ENCODE results near the gene COL9A3.

COL9A3 gene

GRCh38 chr20:62778601-62779416, 38.0 kb upstream of the COL9A3 start:
- Histone ChIP-seq H4K8ac (ENCODE audit: low read depth, low read length) (peak overlapping the region; percentile 82), H3K4me1 (ENCODE audit: control insufficient read depth in 2 of 2, insufficient read depth in 1 of 2, low read depth in 1 of 2, low read length in 2 of 2) (peaks cover 8 to 12% of the 10 kb centered on the region in 2 donors), H3K36me3 (replicated peaks in 1 of 2; ENCODE audit: control insufficient read depth in 2 of 2, insufficient read depth in 2 of 2, low read length in 2 of 2) (no peaks in the 10 kb centered on the region), H3K9ac (ENCODE audit: low read depth, low read length, poor library complexity) (no peak overlapping the region), H3K23ac (ENCODE audit: low read depth, low read length, poor library complexity) (peak overlapping the region; percentile 80), H3K18ac (ENCODE audit: low read length) (peak overlapping the region; percentile 76), H2BK12ac (ENCODE audit: low read length) (peak overlapping the region; percentile 77), H2AK5ac (ENCODE audit: low read depth, low read length) (peak overlapping the region; percentile 91), H3K4ac (ENCODE audit: low read length) (peak overlapping the region; percentile 23), H3K27me3 (ENCODE audit: control insufficient read depth in 3 of 3, insufficient read depth in 3 of 3, low read depth in 1 of 3, low read length in 3 of 3) (peaks cover 0 to 22% (median 0%) of the 10 kb centered on the region in 3 experiments), H2BK120ac (ENCODE audit: low read depth, low read length) (peak overlapping the region; percentile 72), H2BK5ac (ENCODE audit: low read length) (peak overlapping the region; percentile 53), H3K4me3 (ENCODE audit: low read length in 2 of 2) (no peak overlapping the region), H3K27ac (replicated peaks; ENCODE audit: low read length) (no peak overlapping the region), H3K14ac (ENCODE audit: low read length) (no peak overlapping the region), H3K79me1 (ENCODE audit: low read depth, low read length) (peaks cover 2% of the 10 kb centered on the region), H3K4me2 (ENCODE audit: insufficient read depth, low read length, poor library complexity, severe bottlenecking) (no peak overlapping the region), H2AFZ (ENCODE audit: low read length) (no peak overlapping the region), H2BK15ac (ENCODE audit: low read length) (peak overlapping the region; percentile 49), H4K91ac (ENCODE audit: low read depth, low read length, poor library complexity) (no peak overlapping the region), H3K9me3 (replicated peaks in 1 of 2; ENCODE audit: control insufficient read depth in 2 of 2, insufficient read depth in 1 of 2, low read depth in 1 of 2, low read length in 2 of 2) (peaks cover 0 to 2% of the 10 kb centered on the region in 2 donors)
- no peak for DNase-seq (ENCODE audit: low spot score)
- WGBS, 2 donors (ENCODE audit: extremely low coverage in 2 of 2, insufficient read length in 2 of 2, insufficient replicate concordance in 1 of 2): no CpG with 5 or more reads among the region's 24 CpGs

DNA sequence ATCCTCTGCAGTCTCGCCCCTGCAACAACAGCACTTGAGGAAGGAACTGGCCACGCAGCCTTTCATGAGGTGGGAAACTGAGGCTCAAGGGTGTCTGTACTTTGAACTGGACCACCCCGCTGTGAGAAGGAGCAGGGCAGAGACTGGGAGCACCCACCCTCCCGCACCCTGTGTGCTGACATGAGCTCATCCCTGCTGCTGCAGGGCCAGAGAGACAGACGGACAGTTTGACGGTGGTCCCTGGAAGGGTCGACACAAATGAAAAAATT, 37.5 kb upstream of the COL9A3 start:
- Histone ChIP-seq H2BK120ac (ENCODE audit: low read depth, low read length) (no peak overlapping the region), H3K18ac (ENCODE audit: low read length) (peak overlapping the region; percentile 76), H3K79me1 (ENCODE audit: low read depth, low read length) (peaks cover 2% of the 10 kb centered on the region), H2BK12ac (ENCODE audit: low read length) (no peak overlapping the region), H3K4me1 (ENCODE audit: control insufficient read depth in 2 of 2, insufficient read depth in 1 of 2, low read depth in 1 of 2, low read length in 2 of 2) (peaks cover 3 to 10% of the 10 kb centered on the region in 2 donors), H3K27ac (replicated peaks; ENCODE audit: low read length) (no peak overlapping the region), H4K8ac (ENCODE audit: low read depth, low read length) (no peak overlapping the region), H3K14ac (ENCODE audit: low read length) (no peak overlapping the region), H2BK15ac (ENCODE audit: low read length) (peak overlapping the region; percentile 49), H3K23ac (ENCODE audit: low read depth, low read length, poor library complexity) (no peak overlapping the region), H3K27me3 (ENCODE audit: control insufficient read depth in 3 of 3, insufficient read depth in 3 of 3, low read depth in 1 of 3, low read length in 3 of 3) (peaks cover 0 to 21% (median 0%) of the 10 kb centered on the region in 3 experiments), H3K4me3 (ENCODE audit: low read length in 2 of 2) (no peak overlapping the region), H3K9me3 (replicated peaks in 1 of 2; ENCODE audit: control insufficient read depth in 2 of 2, insufficient read depth in 1 of 2, low read depth in 1 of 2, low read length in 2 of 2) (peaks cover 0 to 2% of the 10 kb centered on the region in 2 donors), H3K9ac (ENCODE audit: low read depth, low read length, poor library complexity) (no peak overlapping the region), H2AK5ac (ENCODE audit: low read depth, low read length) (peak overlapping the region; percentile 84), H3K4me2 (ENCODE audit: insufficient read depth, low read length, poor library complexity, severe bottlenecking) (no peak overlapping the region), H2BK5ac (ENCODE audit: low read length) (peak overlapping the region; percentile 53), H4K91ac (ENCODE audit: low read depth, low read length, poor library complexity) (no peak overlapping the region), H2AFZ (ENCODE audit: low read length) (no peak overlapping the region), H3K4ac (ENCODE audit: low read length) (no peak overlapping the region), H3K36me3 (replicated peaks in 1 of 2; ENCODE audit: control insufficient read depth in 2 of 2, insufficient read depth in 2 of 2, low read length in 2 of 2) (no peaks in the 10 kb centered on the region)
- WGBS, 2 donors (ENCODE audit: extremely low coverage in 2 of 2, insufficient read length in 2 of 2, insufficient replicate concordance in 1 of 2): no CpG with 5 or more reads among the region's 7 CpGs
- DNase-seq (ENCODE audit: low spot score): no peak

DNA sequence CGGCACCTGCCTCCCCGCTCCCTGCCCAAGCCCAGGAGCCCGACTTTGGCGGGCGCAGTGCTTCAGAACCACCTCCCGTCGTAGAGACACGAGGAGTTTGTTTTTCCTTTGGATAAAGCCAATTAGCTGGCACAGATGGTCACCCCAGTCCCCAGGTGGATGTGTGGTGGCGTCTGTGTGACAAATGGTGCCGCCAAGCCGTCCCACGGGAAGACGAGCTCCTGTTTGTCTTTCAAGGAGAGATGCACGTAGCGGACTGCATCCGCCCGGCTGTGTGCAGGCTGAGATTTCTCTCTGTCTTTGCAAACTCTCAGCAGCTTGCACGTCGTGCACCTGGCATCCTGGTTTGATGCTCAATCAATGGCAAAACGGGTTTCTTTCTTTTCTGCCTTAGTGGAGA, 36.6 kb upstream of the COL9A3 start:
- Histone ChIP-seq H3K36me3 (replicated peaks in 1 of 2; ENCODE audit: control insufficient read depth in 2 of 2, insufficient read depth in 2 of 2, low read length in 2 of 2) (no peaks in the 10 kb centered on the region), H3K79me1 (ENCODE audit: low read depth, low read length) (peaks cover 2% of the 10 kb centered on the region), H2BK12ac (ENCODE audit: low read length) (peak overlapping the region; percentile 84), H3K27ac (replicated peaks; ENCODE audit: low read length) (peak overlapping the region; percentile 25), H2AFZ (ENCODE audit: low read length) (no peak overlapping the region), H3K27me3 (ENCODE audit: control insufficient read depth in 3 of 3, insufficient read depth in 3 of 3, low read depth in 1 of 3, low read length in 3 of 3) (peaks cover 0 to 16% (median 0%) of the 10 kb centered on the region in 3 experiments), H4K8ac (ENCODE audit: low read depth, low read length) (no peak overlapping the region), H2BK120ac (ENCODE audit: low read depth, low read length) (peak overlapping the region; percentile 47), H3K9ac (ENCODE audit: low read depth, low read length, poor library complexity) (no peak overlapping the region), H3K4me2 (ENCODE audit: insufficient read depth, low read length, poor library complexity, severe bottlenecking) (no peak overlapping the region), H2BK5ac (ENCODE audit: low read length) (no peak overlapping the region), H3K9me3 (replicated peaks in 1 of 2; ENCODE audit: control insufficient read depth in 2 of 2, insufficient read depth in 1 of 2, low read depth in 1 of 2, low read length in 2 of 2) (peaks cover 0 to 2% of the 10 kb centered on the region in 2 donors), H3K4me3 (ENCODE audit: low read length in 2 of 2) (no peak overlapping the region), H4K91ac (ENCODE audit: low read depth, low read length, poor library complexity) (no peak overlapping the region), H2BK15ac (ENCODE audit: low read length) (peak overlapping the region; percentile 81), H3K4ac (ENCODE audit: low read length) (no peak overlapping the region), H3K23ac (ENCODE audit: low read depth, low read length, poor library complexity) (no peak overlapping the region), H3K18ac (ENCODE audit: low read length) (peak overlapping the region; percentile 89), H3K14ac (ENCODE audit: low read length) (peak overlapping the region; percentile 38), H3K4me1 (ENCODE audit: control insufficient read depth in 2 of 2, insufficient read depth in 1 of 2, low read depth in 1 of 2, low read length in 2 of 2) (peaks cover 0 to 10% of the 10 kb centered on the region in 2 donors), H2AK5ac (ENCODE audit: low read depth, low read length) (peak overlapping the region; percentile 28)
- no CpG with 5 or more reads among the region's 20 CpGs for WGBS, 2 donors (ENCODE audit: extremely low coverage in 2 of 2, insufficient read length in 2 of 2, insufficient replicate concordance in 1 of 2)
- DNase-seq (ENCODE audit: low spot score): no peak

- Histone ChIP-seq H3K14ac (ENCODE audit: low read length) (peak overlapping the region; percentile 32), H3K27me3 (ENCODE audit: control insufficient read depth in 3 of 3, insufficient read depth in 3 of 3, low read depth in 1 of 3, low read length in 3 of 3) (peaks cover 0 to 16% (median 0%) of the 10 kb centered on the region in 3 experiments), H4K91ac (ENCODE audit: low read depth, low read length, poor library complexity) (no peak overlapping the region), H2BK12ac (ENCODE audit: low read length) (no peak overlapping the region), H3K18ac (ENCODE audit: low read length) (peak overlapping the region; percentile 91), H3K9ac (ENCODE audit: low read depth, low read length, poor library complexity) (no peak overlapping the region), H3K36me3 (replicated peaks in 1 of 2; ENCODE audit: control insufficient read depth in 2 of 2, insufficient read depth in 2 of 2, low read length in 2 of 2) (no peaks in the 10 kb centered on the region), H3K23ac (ENCODE audit: low read depth, low read length, poor library complexity) (peak overlapping the region; percentile 87), H4K8ac (ENCODE audit: low read depth, low read length) (no peak overlapping the region), H2BK5ac (ENCODE audit: low read length) (no peak overlapping the region), H3K4ac (ENCODE audit: low read length) (peak overlapping the region; percentile 96), H2AFZ (ENCODE audit: low read length) (no peak overlapping the region), H2BK15ac (ENCODE audit: low read length) (peak overlapping the region; percentile 97), H3K79me1 (ENCODE audit: low read depth, low read length) (peaks cover 2% of the 10 kb centered on the region), H2BK120ac (ENCODE audit: low read depth, low read length) (peak overlapping the region; percentile 93), H2AK5ac (ENCODE audit: low read depth, low read length) (peak overlapping the region; percentile 95), H3K4me1 (ENCODE audit: control insufficient read depth in 2 of 2, insufficient read depth in 1 of 2, low read depth in 1 of 2, low read length in 2 of 2) (peaks cover under 1 to 13% of the 10 kb centered on the region in 2 donors), H3K27ac (replicated peaks; ENCODE audit: low read length) (no peak overlapping the region), H3K4me2 (ENCODE audit: insufficient read depth, low read length, poor library complexity, severe bottlenecking) (no peak overlapping the region), H3K4me3 (ENCODE audit: low read length in 2 of 2) (no peak overlapping the region), H3K9me3 (replicated peaks in 1 of 2; ENCODE audit: control insufficient read depth in 2 of 2, insufficient read depth in 1 of 2, low read depth in 1 of 2, low read length in 2 of 2) (peaks cover 0 to 2% of the 10 kb centered on the region in 2 donors)
- DNase-seq (ENCODE audit: low spot score): no peak
- WGBS, 2 donors (ENCODE audit: extremely low coverage in 2 of 2, insufficient read length in 2 of 2, insufficient replicate concordance in 1 of 2): no CpG with 5 or more reads among the region's 17 CpGs
These were observed 36.2 kb upstream of the COL9A3 start for GRCh38 chr20:62780696-62781095.

Data from neuronal stem cell (in vitro differentiated cells).